Esophagus squamous epithelium (tissue), 5 donors: ENCODE measurements around the gene NCOA7. TPM values are rescaled to one million over a fixed set of nuclear protein-coding genes. Genes with fewer than 3 reads are reported as not detected.
A peak's percentile ranks its signal among the peaks of the same experiment; 100 is the strongest.

Experiments
- DNase-seq: peaks from one replicate; lab custom pipeline; 2025; lab: John Stamatoyannopoulos, UW
- H3K27ac ChIP-seq, 4 donors: fragments of 200-600 bp; sonication (generic); one replicate each; pipeline ENCODE4 v1.5.1; 2016 to 2019; ENCODE audit warnings: mild to moderate bottlenecking in 1 of 4
- H3K27me3 ChIP-seq, 4 donors: fragments of 200-600 bp; sonication (generic); 1 replicate in 3 of 4; 2 replicates in 1 of 4; pipeline versions ENCODE4 v1.5.1 to v1.6.0; 2017 to 2021; ENCODE audit warnings: antibody characterized with exemption in 1 of 4
- H3K36me3 ChIP-seq, 3 donors: fragments of 200-600 bp; sonication (generic); one replicate each; pipeline ENCODE4 v1.5.1; 2016 to 2019
- H3K4me1 ChIP-seq, 3 donors: fragments of 200-600 bp; sonication (generic); one replicate each; pipeline ENCODE4 v1.5.1; 2017 to 2019
- H3K4me3 ChIP-seq, 4 donors: fragments of 200-600 bp; sonication (generic); 1 replicate in 3 of 4; 2 replicates in 1 of 4; pipeline ENCODE4 v1.5.1; 2016 to 2019; ENCODE audit warnings: mild to moderate bottlenecking in 2 of 4, moderate library complexity in 1 of 4
- H3K9me3 ChIP-seq, 3 donors: fragments of 200-600 bp; sonication (generic); one replicate each; pipeline ENCODE4 v1.5.1; 2016 to 2019
- POLR2A ChIP-seq, 4 donors: fragments of 450-650 bp; IDR thresholded peaks; one replicate each; pipeline ENCODE4 v1.6.1; 2017; ENCODE audit warnings: antibody characterized with exemption in 4 of 4, mild to moderate bottlenecking in 4 of 4, moderate library complexity in 3 of 4
- WGBS, 2 donors: methylation state at CpG; one replicate each; pipeline ENCODE4 v1.1.5; 2018; 5-methylcytosine and 5-hydroxymethylcytosine counted together
- intact Hi-C: fragments of 100-400 bp; cut with DNase I; formaldehyde crosslinking; loops from one replicate; pipeline ENCODE4 v1.15.0; 2022
- total RNA-seq, 4 donors: library from RNA; depleted of rRNA; stranded (reverse); fragments of >200 nt; gene quantifications; one replicate each; pipeline ENCODE4 v1.1.0, GENCODE V29; 2016
- TF ChIP-seq, protein P1 (sequence below), 6 experiments: fragments of 450-650 bp in 4 of 6; fragments of 200-600 bp in 2 of 6; sonication (generic) in 2 of 6; IDR thresholded peaks; one replicate each; pipeline ENCODE4 v1.5.1; 2016 to 2019; ENCODE audit warnings: antibody characterized with exemption in 6 of 6, mild to moderate bottlenecking in 4 of 6, moderate library complexity in 4 of 6
- donor health status: DM: yes; HTN: yes; CAD: no.

Gene NCOA7
- total RNA-seq, 4 donors from 2014 or later = 30.9 to 85.1 (median 45.8) TPM

DNA sequence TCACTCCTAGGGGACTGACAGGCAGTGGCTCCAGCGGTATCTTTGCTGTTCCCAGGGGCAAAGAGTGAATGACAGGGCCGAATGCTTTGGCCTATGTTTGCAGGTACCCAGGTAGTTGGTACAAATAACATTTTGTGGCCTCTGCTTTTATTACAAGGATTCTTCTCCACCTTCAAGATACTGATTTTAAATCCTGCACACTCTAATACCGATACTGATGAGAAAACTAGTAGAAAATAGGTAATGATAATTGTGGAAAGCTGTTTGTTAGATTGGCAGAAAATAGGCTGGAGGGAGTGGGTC is 166.6 kb downstream of the NCOA7 start:
- H3K27me3 ChIP-seq = no peaks in the 10 kb centered on the region
- H3K27ac ChIP-seq = peak overlapping the region; percentile 93 to 97 (median 95)
- peaks cover 16 to 53% (median 18%) of the 10 kb centered on the region in 3 donors for H3K4me1 ChIP-seq
- TF ChIP-seq, protein P1, sequence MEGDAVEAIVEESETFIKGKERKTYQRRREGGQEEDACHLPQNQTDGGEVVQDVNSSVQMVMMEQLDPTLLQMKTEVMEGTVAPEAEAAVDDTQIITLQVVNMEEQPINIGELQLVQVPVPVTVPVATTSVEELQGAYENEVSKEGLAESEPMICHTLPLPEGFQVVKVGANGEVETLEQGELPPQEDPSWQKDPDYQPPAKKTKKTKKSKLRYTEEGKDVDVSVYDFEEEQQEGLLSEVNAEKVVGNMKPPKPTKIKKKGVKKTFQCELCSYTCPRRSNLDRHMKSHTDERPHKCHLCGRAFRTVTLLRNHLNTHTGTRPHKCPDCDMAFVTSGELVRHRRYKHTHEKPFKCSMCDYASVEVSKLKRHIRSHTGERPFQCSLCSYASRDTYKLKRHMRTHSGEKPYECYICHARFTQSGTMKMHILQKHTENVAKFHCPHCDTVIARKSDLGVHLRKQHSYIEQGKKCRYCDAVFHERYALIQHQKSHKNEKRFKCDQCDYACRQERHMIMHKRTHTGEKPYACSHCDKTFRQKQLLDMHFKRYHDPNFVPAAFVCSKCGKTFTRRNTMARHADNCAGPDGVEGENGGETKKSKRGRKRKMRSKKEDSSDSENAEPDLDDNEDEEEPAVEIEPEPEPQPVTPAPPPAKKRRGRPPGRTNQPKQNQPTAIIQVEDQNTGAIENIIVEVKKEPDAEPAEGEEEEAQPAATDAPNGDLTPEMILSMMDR (IDR thresholded peaks at IDR 0.05) = no peak
- TF ChIP-seq POLR2A (IDR thresholded peaks at IDR 0.05) = no peak
- peak overlapping the region; percentile 81 to 98 (median 88) for H3K4me3 ChIP-seq
- intact Hi-C loops = loop anchor here (5.0 to 10.0 kb wide), 3 partner anchors 103 to 643 kb away; no protein-coding TSS in a partner anchor
- no peaks in the 10 kb centered on the region for H3K9me3 ChIP-seq
- DNase-seq = no peak
- peaks cover 0 to 9% (median 0%) of the 10 kb centered on the region in 3 donors for H3K36me3 ChIP-seq
- 0 to 3% methylated on average over 2 to 3 of the region's 3 CpGs for WGBS, 2 donors

DNA sequence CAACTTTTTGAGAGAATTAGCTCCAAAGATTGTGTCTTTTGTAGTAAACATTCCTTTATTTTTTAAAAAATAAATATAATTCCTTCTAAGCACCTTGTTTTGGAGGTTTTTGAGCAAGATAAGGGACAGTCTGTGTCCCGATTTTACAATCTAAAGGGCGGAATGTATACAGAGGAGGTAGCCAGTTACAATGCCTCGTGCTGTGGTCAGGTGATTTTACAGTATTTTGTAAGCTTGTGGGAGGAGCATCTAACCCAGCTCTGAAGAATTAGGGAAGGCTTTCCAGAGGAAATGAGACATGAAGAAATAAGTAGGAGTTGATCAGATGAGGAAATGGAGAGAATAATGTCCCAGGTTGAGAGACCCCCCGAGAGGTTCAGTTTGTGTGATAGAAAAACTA is 167.1 kb downstream of the NCOA7 start:
- Histone ChIP-seq H3K27me3 (no peaks in the 10 kb centered on the region), H3K9me3 (no peaks in the 10 kb centered on the region), H3K4me1 (peaks cover 16 to 53% (median 18%) of the 10 kb centered on the region in 3 donors), H3K4me3 (peak overlapping the region; percentile 81 to 98 (median 88)), H3K27ac (peak overlapping the region; percentile 93 to 97 (median 95)), H3K36me3 (peaks cover 0 to 9% (median 0%) of the 10 kb centered on the region in 3 donors)
- intact Hi-C loops = loop anchor here (5.0 to 10.0 kb wide), 3 partner anchors 103 to 643 kb away; no protein-coding TSS in a partner anchor
- TF ChIP-seq, protein P1 (IDR thresholded peaks at IDR 0.05) = no peak
- peak in 1 of 4 donors; percentile 34 for TF ChIP-seq POLR2A (IDR thresholded peaks at IDR 0.05)
- no peak for DNase-seq
- 25 to 28% methylated on average over 4 of the region's 4 CpGs for WGBS, 2 donors

DNA sequence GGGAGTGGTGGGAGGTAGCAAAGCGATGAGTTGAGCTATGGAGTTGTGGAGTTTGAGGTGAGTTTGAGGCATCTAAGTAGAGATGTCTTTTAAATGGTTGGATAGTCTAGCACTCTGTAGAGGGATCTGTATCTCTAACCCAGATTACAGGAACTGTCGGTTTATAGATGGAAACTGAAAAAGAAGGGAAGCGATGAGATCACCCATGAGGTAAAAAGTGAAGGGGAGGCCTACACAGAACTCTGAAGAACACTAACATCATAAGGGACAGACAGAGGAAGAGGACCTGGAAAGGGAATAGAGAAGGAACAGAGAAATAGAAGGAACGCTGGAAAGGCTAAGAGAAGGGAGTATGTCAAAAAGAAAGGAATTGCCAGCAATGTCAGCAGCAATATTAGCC is 168.3 kb downstream of the NCOA7 start:
- intact Hi-C loops = loop anchor here (5.0 to 10.0 kb wide), 3 partner anchors 104 to 644 kb away; no protein-coding TSS in a partner anchor
- Histone ChIP-seq H3K27ac (no peak overlapping the region), H3K4me3 (no peak overlapping the region), H3K9me3 (no peaks in the 10 kb centered on the region), H3K4me1 (peaks cover 16 to 51% (median 18%) of the 10 kb centered on the region in 3 donors), H3K27me3 (no peaks in the 10 kb centered on the region), H3K36me3 (peaks cover 0 to 9% (median 0%) of the 10 kb centered on the region in 3 donors)
- TF ChIP-seq POLR2A (IDR thresholded peaks at IDR 0.05) = no peak
- TF ChIP-seq, protein P1 (IDR thresholded peaks at IDR 0.05) = no peak
- no peak for DNase-seq
- WGBS, 2 donors = 79 to 90% methylated on average over 4 of the region's 4 CpGs

DNA sequence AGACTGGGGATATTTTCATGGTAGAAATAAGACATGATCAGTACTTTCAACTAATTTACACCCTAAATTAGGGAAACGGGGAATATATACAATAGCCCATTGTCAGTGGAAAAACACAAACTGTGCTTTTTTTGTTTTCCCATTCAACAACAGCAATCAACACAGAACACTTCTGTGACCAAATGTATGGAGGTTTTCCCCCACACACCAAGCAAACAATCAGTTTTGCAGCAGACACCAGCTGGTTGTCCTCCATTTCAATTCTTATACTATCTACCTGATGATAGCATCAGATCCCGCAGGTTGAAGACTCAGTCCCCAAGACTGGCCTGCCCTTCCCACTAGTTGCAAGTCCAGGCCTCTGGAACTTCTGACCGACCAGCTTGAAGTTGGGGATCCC is 170.4 kb downstream of the NCOA7 start:
- peaks cover 0 to 9% (median 0%) of the 10 kb centered on the region in 3 donors for H3K36me3 ChIP-seq
- peaks cover 13 to 50% (median 18%) of the 10 kb centered on the region in 3 donors for H3K4me1 ChIP-seq
- H3K4me3 ChIP-seq = no peak overlapping the region
- intact Hi-C loops = no loop called here
- WGBS, 2 donors = 88 to 92% methylated on average over 3 of the region's 3 CpGs
- H3K9me3 ChIP-seq = no peaks in the 10 kb centered on the region
- no peaks in the 10 kb centered on the region for H3K27me3 ChIP-seq
- DNase-seq = no peak
- H3K27ac ChIP-seq = no peak overlapping the region
- TF ChIP-seq, protein P1 (IDR thresholded peaks at IDR 0.05) = no peak
- no peak for TF ChIP-seq POLR2A (IDR thresholded peaks at IDR 0.05)

DNA sequence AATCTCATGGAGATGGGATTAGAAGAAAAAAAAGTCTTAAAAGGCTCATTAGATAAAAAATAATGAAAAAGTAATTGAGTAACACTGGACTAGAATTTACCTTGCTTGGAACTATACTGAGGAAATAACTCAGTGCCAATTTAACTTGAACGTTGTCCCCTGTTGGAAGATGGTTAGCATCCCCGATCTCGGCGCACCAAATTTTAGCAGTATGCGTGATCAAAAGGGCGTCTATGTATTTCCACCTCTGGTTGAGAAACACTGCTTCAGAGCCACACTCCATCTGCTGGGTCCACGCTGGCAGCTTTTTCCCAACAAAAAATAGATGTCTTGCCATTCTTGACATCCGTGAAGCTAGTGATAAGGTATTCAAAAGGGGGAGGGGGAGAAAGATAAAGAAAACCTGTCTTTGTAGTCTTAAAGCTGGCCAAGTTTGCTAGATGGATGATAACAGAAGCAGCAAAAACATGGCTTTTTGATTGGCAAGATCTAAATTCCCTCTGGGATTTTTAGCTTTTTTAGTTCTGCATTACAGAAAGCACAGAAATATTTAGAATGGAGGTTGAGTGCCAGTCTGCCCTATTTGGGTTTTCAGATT is 172.2 kb downstream of the NCOA7 start:
- Histone ChIP-seq H3K27me3 (no peaks in the 10 kb centered on the region), H3K4me3 (no peak overlapping the region), H3K9me3 (no peaks in the 10 kb centered on the region), H3K36me3 (peaks cover 0 to 23% (median 0%) of the 10 kb centered on the region in 3 donors), H3K4me1 (peaks cover 11 to 41% (median 18%) of the 10 kb centered on the region in 3 donors), H3K27ac (no peak overlapping the region)
- intact Hi-C loops = no loop called here
- TF ChIP-seq, protein P1 (IDR thresholded peaks at IDR 0.05) = no peak
- no peak for TF ChIP-seq POLR2A (IDR thresholded peaks at IDR 0.05)
- 88% methylated on average over 8 of the region's 8 CpGs for WGBS, 2 donors
- DNase-seq = no peak
